WTC11 (cell line): Measurements from ENCODE around the gene EHD4. TPM values are rescaled to one million over a fixed set of nuclear protein-coding genes. Genes with fewer than 3 reads are reported as not detected.

Source experiments
- ATAC-seq: fragments of 200-7000 bp; cut with Tn5 transposase; 2 replicates; pipeline ENCODE4 v1.10.0; 2021; ENCODE audit warnings: mild to moderate bottlenecking, moderate library complexity
- CTCF ChIA-PET: fragments of 300-600 bp; sonication (Branson Sonifier 250); formaldehyde crosslinking; loops from one replicate; lab custom pipeline; 2021; ENCODE audit warnings: antibody characterized with exemption; lab: Charles Lee
- POLR2A ChIA-PET: fragments of 350-600 bp; sonication (Branson Sonifier 250); formaldehyde crosslinking; loops from one replicate; lab custom pipeline; 2021; ENCODE audit warnings: antibody characterized with exemption; lab: Charles Lee
- DNase-seq: peaks from one replicate; pipeline ENCODE4 v3.0.0; 2021; ENCODE audit warnings: low spot score
- H3K27ac Mint-ChIP-seq: 2 replicates; pipeline ENCODE4 v1.8.0; 2021; ENCODE audit warnings: mixed read lengths
- H3K27me3 Mint-ChIP-seq: 2 replicates; pipeline ENCODE4 v1.8.0; 2021; ENCODE audit warnings: low read depth, mild to moderate bottlenecking, moderate library complexity, mixed read lengths
- H3K36me3 Mint-ChIP-seq: 2 replicates; pipeline ENCODE4 v1.8.0; 2021; ENCODE audit warnings: mixed read lengths
- H3K4me1 Mint-ChIP-seq: 2 replicates; pipeline ENCODE4 v1.8.0; 2022; ENCODE audit warnings: mixed read lengths
- H3K4me3 Mint-ChIP-seq: 2 replicates; pipeline ENCODE4 v1.8.0; 2021; ENCODE audit warnings: mild to moderate bottlenecking, moderate library complexity, mixed read lengths
- H3K9me3 Mint-ChIP-seq: 2 replicates; pipeline ENCODE4 v1.8.0; 2021; ENCODE audit warnings: mixed read lengths
- ARID4B ChIP-seq: sonication (generic); formaldehyde crosslinking; IDR thresholded peaks from 2 replicates; pipeline ENCODE4 v1.8.0; 2023; ENCODE audit warnings: missing genetic modification reagents, mild to moderate bottlenecking, borderline replicate concordance
- ETV6 ChIP-seq: sonication (generic); formaldehyde crosslinking; IDR thresholded peaks from 2 replicates; pipeline ENCODE4 v1.8.1; 2022; ENCODE audit warnings: mild to moderate bottlenecking, missing genetic modification reagents
- KAT7 ChIP-seq: sonication (generic); formaldehyde crosslinking; IDR thresholded peaks from 2 replicates; pipeline ENCODE4 v1.8.1; 2023; ENCODE audit warnings: missing genetic modification reagents, mild to moderate bottlenecking, borderline replicate concordance
- NR3C1 ChIP-seq: sonication (generic); formaldehyde crosslinking; conservative IDR thresholded peaks from 2 replicates; pipeline ENCODE4 v1.8.1; 2023; ENCODE audit warnings: low read depth, mild to moderate bottlenecking, missing genetic modification reagents
- PRDM15 ChIP-seq: sonication (generic); formaldehyde crosslinking; IDR thresholded peaks from 2 replicates; pipeline ENCODE4 v1.8.0; 2022; ENCODE audit warnings: missing genetic modification reagents
- TEAD4 ChIP-seq: sonication (generic); formaldehyde crosslinking; IDR thresholded peaks from 2 replicates; pipeline ENCODE4 v1.8.0; 2022; ENCODE audit warnings: mild to moderate bottlenecking, missing genetic modification reagents
- TP53 ChIP-seq: sonication (generic); formaldehyde crosslinking; IDR thresholded peaks from 2 replicates; pipeline ENCODE4 v1.8.1; 2023; ENCODE audit warnings: mild to moderate bottlenecking, missing genetic modification reagents
- USF2 ChIP-seq: sonication (generic); formaldehyde crosslinking; IDR thresholded peaks from 2 replicates; pipeline ENCODE4 v1.8.1; 2023; ENCODE audit warnings: mild to moderate bottlenecking, missing genetic modification reagents, moderate library complexity
- ZBTB43 ChIP-seq: sonication (generic); formaldehyde crosslinking; IDR thresholded peaks from 2 replicates; pipeline ENCODE4 v1.8.1; 2023; ENCODE audit warnings: mild to moderate bottlenecking, missing genetic modification reagents
- ZMAT4 ChIP-seq: fragments of 250-450 bp; sonication (Bioruptor Pico); IDR thresholded peaks from 2 replicates; pipeline ENCODE4 v1.9.0; 2021; ENCODE audit warnings: mild to moderate bottlenecking
- ZNF423 ChIP-seq: fragments of 250-450 bp; sonication (Bioruptor Pico); IDR thresholded peaks from 2 replicates; pipeline ENCODE4 v2.1.2; 2022; ENCODE audit warnings: mild to moderate bottlenecking, moderate library complexity
- total RNA-seq: library from RNA; stranded (reverse); gene quantifications from 3 replicates; pipeline ENCODE4 v1.2.3, GENCODE V29; 2021

EHD4 gene
- total RNA-seq, 1 experiment from 2014 or later = 23.9 TPM

GRCh38 chr15:41974041-41974440, 1.7 kb upstream of the EHD4 start:
- CTCF ChIA-PET = interaction anchor here (2.3 to 3.2 kb wide), 4 partner anchors 16 to 164 kb away, joined by 7 to 18 read pairs (median 18); no protein-coding TSS in a partner anchor
- DNase-seq (no peak), ATAC-seq (no peak)
- Mint-ChIP-seq H3K36me3 (no peaks in the 10 kb centered on the region), H3K27me3 (peaks cover 3% of the 10 kb centered on the region; the same call in 1 of the 2 replicates), H3K4me3 (no peak overlapping the region), H3K27ac (no peak overlapping the region), H3K9me3 (no peaks in the 10 kb centered on the region), H3K4me1 (peaks cover 32% of the 10 kb centered on the region)
- no peak for TF ChIP-seq TEAD4 (CRISPR knock-in tag)
- no peak for TF ChIP-seq TP53 (CRISPR knock-in tag)
- TF ChIP-seq ZBTB43 (CRISPR knock-in tag) = no peak
- TF ChIP-seq PRDM15 (CRISPR knock-in tag) = no peak
- TF ChIP-seq ZMAT4 (CRISPR knock-in tag) = no peak
- POLR2A ChIA-PET = no interaction called here

- Mint-ChIP-seq H3K27ac (peak overlapping the region; percentile 45; the same call in 1 of the 2 replicates), H3K27me3 (no peaks in the 10 kb centered on the region; the same call in 1 of the 2 replicates), H3K4me1 (peaks cover 32% of the 10 kb centered on the region), H3K9me3 (no peaks in the 10 kb centered on the region), H3K36me3 (no peaks in the 10 kb centered on the region; the same call in 1 of the 2 replicates)
- DNase-seq = peak; percentile 59
- ATAC-seq = peak; percentile 5
- CTCF ChIA-PET = interaction anchor here (0.6 to 3.2 kb wide), 19 partner anchors 8 to 413 kb away, joined by 3 to 18 read pairs (median 5); partner anchors contain the start of gene MAPKBP1
- TF ChIP-seq KAT7 (CRISPR knock-in tag) (no peak), NR3C1 (CRISPR knock-in tag) (no peak), USF2 (CRISPR knock-in tag) (peak; percentile 21; the same call in 1 of the 2 replicates), ZNF423 (CRISPR knock-in tag) (peak; percentile 46; the same call in 1 of the 2 replicates)
- TF ChIP-seq, all 79 proteins: peak for 2
- POLR2A ChIA-PET = interaction anchor here (1.2 kb wide), 2 partner anchors 18 to 198 kb away, joined by 5 to 8 read pairs; partner anchors contain the start of gene MAPKBP1
- peak overlapping the region; percentile 85 for H3K4me3 Mint-ChIP-seq
These were observed 483 bp downstream of the EHD4 start for GRCh38 chr15:41971895-41972252.

GRCh38 chr15:41971089-41971894, 1.1 kb downstream of the EHD4 start:
- no peaks in the 10 kb centered on the region; the same call in 1 of the 2 replicates for H3K36me3 Mint-ChIP-seq
- CTCF ChIA-PET = interaction anchor here (1.1 to 3.2 kb wide), 7 partner anchors 15 to 198 kb away, joined by 3 to 18 read pairs (median 8); partner anchors contain the start of gene MAPKBP1
- POLR2A ChIA-PET = no interaction called here
- ATAC-seq = peak; percentile 38
- peak; percentile 51 for DNase-seq
- peak overlapping the region; percentile 45 for H3K27ac Mint-ChIP-seq
- peaks cover 36% of the 10 kb centered on the region for H3K4me1 Mint-ChIP-seq
- H3K4me3 Mint-ChIP-seq = peak overlapping the region; percentile 85
- no peaks in the 10 kb centered on the region for H3K9me3 Mint-ChIP-seq
- H3K27me3 Mint-ChIP-seq = no peaks in the 10 kb centered on the region; the same call in 1 of the 2 replicates
- TF ChIP-seq NR3C1 (CRISPR knock-in tag) (no peak), ZBTB43 (CRISPR knock-in tag) (no peak), PRDM15 (CRISPR knock-in tag) (no peak), ETV6 (CRISPR knock-in tag) (0 out of 2 replicates have a peak, but pooled peaks have one; percentile 22), ARID4B (CRISPR knock-in tag) (no peak)
